GM12891 (cell line): Measurements from ENCODE around the gene WDR7.

ENCODE experiments used
- PAX5 ChIP-seq: IDR thresholded peaks from 2 replicates; pipeline ENCODE4 v1.6.1; 2011; ENCODE audit warnings: low read length, moderate library complexity, mild to moderate bottlenecking; ENCODE audit not compliant: insufficient read depth, severe bottlenecking
- POLR2A ChIP-seq: IDR thresholded peaks from 2 replicates; pipeline ENCODE4 v1.6.1; 2011; ENCODE audit warnings: low read depth, low read length, control low read depth
- POLR2AphosphoS5 ChIP-seq: IDR thresholded peaks from 2 replicates; pipeline ENCODE4 v1.6.1; 2011; ENCODE audit warnings: low read depth, low read length, control low read depth
- POU2F2 ChIP-seq: IDR thresholded peaks from 2 replicates; pipeline ENCODE4 v1.6.1; 2011; ENCODE audit warnings: low read depth, mild to moderate bottlenecking, control low read depth, low read length, moderate library complexity
- SPI1 ChIP-seq: IDR thresholded peaks from 2 replicates; pipeline ENCODE4 v1.6.1; 2011; ENCODE audit warnings: low read depth, low read length, control low read depth
- TAF1 ChIP-seq: IDR thresholded peaks from 2 replicates; pipeline ENCODE4 v1.6.1; 2011; ENCODE audit warnings: low read depth, low read length, control low read depth

DNA sequence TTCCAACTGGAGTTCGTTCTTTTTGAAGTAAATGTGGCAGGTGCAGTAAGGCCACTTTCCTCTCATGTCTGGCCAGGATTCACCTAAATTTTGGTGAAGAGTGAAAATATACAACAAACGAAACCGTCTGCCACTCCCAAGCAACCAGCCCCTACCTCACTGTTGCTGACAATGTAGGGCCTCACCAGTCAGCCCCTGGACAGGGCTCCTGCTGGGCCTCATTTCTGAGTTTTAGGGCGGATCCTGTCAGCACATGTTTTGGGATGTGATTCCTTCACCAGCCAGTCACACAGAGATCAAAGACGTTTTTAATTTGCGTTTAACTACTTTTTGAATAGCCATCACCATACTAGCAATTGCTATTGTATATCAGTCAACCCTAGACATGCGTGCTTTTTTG lies 185.0 kb downstream of the WDR7 start:
- TF ChIP-seq POLR2AphosphoS5, result no peak
- TF ChIP-seq POLR2A, result no peak
- no peak for TF ChIP-seq POU2F2
- TF ChIP-seq TAF1, result no peak
- no peak for TF ChIP-seq SPI1
- no peak for TF ChIP-seq PAX5
